SK-N-SH treated with all-trans-retinoic acid at 6 μM for 48 hours (cell line): ENCODE measurements around the gene SEC16A.

ENCODE experiments used
- ATAC-seq: fragments of 200-7000 bp; cut with Tn5 transposase; 3 replicates; pipeline ENCODE4 v1.9.1; 2020; ENCODE audit warnings: mild to moderate bottlenecking, moderate library complexity
- BACH2 ChIP-seq: fragments of 250-450 bp; sonication (Bioruptor Pico); IDR thresholded peaks from 2 replicates; pipeline ENCODE4 v1.9.0; 2021; ENCODE audit warnings: mild to moderate bottlenecking, borderline replicate concordance
- CREB5 ChIP-seq: fragments of 250-450 bp; sonication (Bioruptor Pico); IDR thresholded peaks from 2 replicates; pipeline ENCODE4 v1.5.1; 2020; ENCODE audit warnings: low read depth, mild to moderate bottlenecking, moderate library complexity
- CSDC2 ChIP-seq: fragments of 250-450 bp; sonication (Bioruptor Pico); IDR thresholded peaks from 2 replicates; pipeline ENCODE4 v1.5.0; 2020; ENCODE audit warnings: mild to moderate bottlenecking, moderate library complexity
- CSRNP3 ChIP-seq: fragments of 250-450 bp; sonication (Bioruptor Pico); IDR thresholded peaks from 2 replicates; pipeline ENCODE4 v1.5.1; 2021; ENCODE audit warnings: mild to moderate bottlenecking, moderate library complexity
- ESRRG ChIP-seq: fragments of 250-450 bp; sonication (Bioruptor Pico); IDR thresholded peaks from 2 replicates; pipeline ENCODE4 v1.6.1; 2021; ENCODE audit warnings: mild to moderate bottlenecking
- GLIS3 ChIP-seq: fragments of 250-450 bp; sonication (Bioruptor Pico); IDR thresholded peaks from 2 replicates; pipeline ENCODE4 v1.5.0; 2020; ENCODE audit warnings: mild to moderate bottlenecking, moderate library complexity
- ISL1 ChIP-seq: fragments of 250-450 bp; sonication (Bioruptor Pico); IDR thresholded peaks from 2 replicates; pipeline ENCODE4 v2.1.2; 2022; ENCODE audit warnings: mild to moderate bottlenecking, moderate library complexity
- OSR1 ChIP-seq: fragments of 250-450 bp; sonication (Bioruptor Pico); IDR thresholded peaks from 2 replicates; pipeline ENCODE4 v1.8.0; 2022; ENCODE audit warnings: moderate library complexity, mild to moderate bottlenecking, inconsistent platforms
- RARB ChIP-seq: fragments of 250-450 bp; sonication (Bioruptor Pico); IDR thresholded peaks from 2 replicates; pipeline ENCODE4 v1.8.0; 2021; ENCODE audit warnings: mild to moderate bottlenecking, moderate library complexity
- SNAI2 ChIP-seq: fragments of 250-450 bp; sonication (Bioruptor Pico); IDR thresholded peaks from 2 replicates; pipeline ENCODE4 v1.5.0; 2020; ENCODE audit warnings: mild to moderate bottlenecking, moderate library complexity
- TCF4 ChIP-seq: fragments of 250-450 bp; sonication (Bioruptor Pico); IDR thresholded peaks from 2 replicates; pipeline ENCODE4 v1.8.0; 2021; ENCODE audit warnings: mild to moderate bottlenecking, moderate library complexity, borderline replicate concordance
- TOX ChIP-seq: fragments of 250-450 bp; sonication (Bioruptor Pico); IDR thresholded peaks from 2 replicates; pipeline ENCODE4 v1.8.0; 2021; ENCODE audit warnings: mild to moderate bottlenecking, moderate library complexity, borderline replicate concordance
- ZC3H10 ChIP-seq: fragments of 250-450 bp; sonication (Bioruptor Pico); IDR thresholded peaks from 2 replicates; pipeline ENCODE4 v1.5.1; 2021; ENCODE audit warnings: mild to moderate bottlenecking, moderate library complexity
- ZFP3 ChIP-seq: fragments of 250-450 bp; sonication (Bioruptor Pico); IDR thresholded peaks from 2 replicates; pipeline ENCODE4 v1.5.0; 2020; ENCODE audit warnings: mild to moderate bottlenecking, moderate library complexity
- ZFP30 ChIP-seq: fragments of 450-650 bp; formaldehyde crosslinking; IDR thresholded peaks from 2 replicates; pipeline ENCODE4 v1.5.0; 2022; ENCODE audit warnings: mild to moderate bottlenecking, moderate library complexity
- ZNF565 ChIP-seq: fragments of 450-650 bp; formaldehyde crosslinking; conservative IDR thresholded peaks from 2 replicates; pipeline ENCODE4 v1.5.0; 2020; ENCODE audit warnings: low read depth, mild to moderate bottlenecking, moderate library complexity
- ZNF70 ChIP-seq: fragments of 450-650 bp; formaldehyde crosslinking; IDR thresholded peaks from 2 replicates; pipeline ENCODE4 v1.5.0; 2020; ENCODE audit warnings: mild to moderate bottlenecking, moderate library complexity
- ZNF8 ChIP-seq: fragments of 450-650 bp; formaldehyde crosslinking; IDR thresholded peaks from 2 replicates; pipeline ENCODE4 v1.5.0; 2020; ENCODE audit warnings: mild to moderate bottlenecking, moderate library complexity
- TF ChIP-seq, protein P1 (sequence below): fragments of 250-450 bp; sonication (Bioruptor Pico); IDR thresholded peaks from 2 replicates; pipeline ENCODE4 v1.8.0; 2020; ENCODE audit warnings: mild to moderate bottlenecking, moderate library complexity, borderline replicate concordance
- TF ChIP-seq, protein P2 (sequence below): fragments of 250-450 bp; sonication (Bioruptor Pico); IDR thresholded peaks from 2 replicates; pipeline ENCODE4 v1.8.0; 2021; ENCODE audit warnings: low read depth, mild to moderate bottlenecking, moderate library complexity, borderline replicate concordance

Gene SEC16A

DNA sequence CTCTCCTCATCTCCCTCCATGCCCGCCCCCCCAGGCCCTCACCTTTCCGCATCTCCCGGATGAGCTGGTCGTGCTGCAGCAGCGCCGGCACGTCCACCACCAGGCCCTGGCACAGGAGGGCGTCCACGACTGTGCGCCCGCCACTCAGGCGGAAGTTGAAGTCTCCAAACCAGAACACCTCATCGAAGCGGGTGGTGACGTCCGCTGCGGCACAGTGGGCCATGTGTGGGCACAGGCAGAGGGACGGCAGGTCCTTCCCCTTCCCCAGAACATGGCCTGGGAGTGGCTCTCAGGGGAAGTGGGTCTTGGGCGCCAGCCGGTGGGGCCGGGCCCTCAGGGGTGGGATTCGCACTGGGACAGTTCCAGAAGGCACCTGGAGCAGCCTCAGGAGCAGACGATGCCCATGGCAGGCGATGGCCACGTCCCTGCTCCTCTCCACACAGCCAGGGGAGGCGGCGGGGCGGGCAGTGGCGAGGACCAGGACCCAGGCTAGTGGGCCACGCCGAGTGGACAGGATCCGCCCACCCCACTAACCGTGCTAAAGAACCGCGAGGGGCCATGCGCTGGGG lies 51.0 kb downstream of the SEC16A start:
- ATAC-seq, result no peak
- no peak for TF ChIP-seq ESRRG (CRISPR knock-in tag)
- TF ChIP-seq, protein P1, sequence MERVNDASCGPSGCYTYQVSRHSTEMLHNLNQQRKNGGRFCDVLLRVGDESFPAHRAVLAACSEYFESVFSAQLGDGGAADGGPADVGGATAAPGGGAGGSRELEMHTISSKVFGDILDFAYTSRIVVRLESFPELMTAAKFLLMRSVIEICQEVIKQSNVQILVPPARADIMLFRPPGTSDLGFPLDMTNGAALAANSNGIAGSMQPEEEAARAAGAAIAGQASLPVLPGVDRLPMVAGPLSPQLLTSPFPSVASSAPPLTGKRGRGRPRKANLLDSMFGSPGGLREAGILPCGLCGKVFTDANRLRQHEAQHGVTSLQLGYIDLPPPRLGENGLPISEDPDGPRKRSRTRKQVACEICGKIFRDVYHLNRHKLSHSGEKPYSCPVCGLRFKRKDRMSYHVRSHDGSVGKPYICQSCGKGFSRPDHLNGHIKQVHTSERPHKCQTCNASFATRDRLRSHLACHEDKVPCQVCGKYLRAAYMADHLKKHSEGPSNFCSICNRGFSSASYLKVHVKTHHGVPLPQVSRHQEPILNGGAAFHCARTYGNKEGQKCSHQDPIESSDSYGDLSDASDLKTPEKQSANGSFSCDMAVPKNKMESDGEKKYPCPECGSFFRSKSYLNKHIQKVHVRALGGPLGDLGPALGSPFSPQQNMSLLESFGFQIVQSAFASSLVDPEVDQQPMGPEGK, result no peak
- TF ChIP-seq GLIS3 (CRISPR knock-in tag), result no peak
- TF ChIP-seq CSRNP3 (CRISPR knock-in tag), result no peak
- no peak for TF ChIP-seq ZFP3 (CRISPR knock-in tag)
- no peak for TF ChIP-seq CSDC2 (CRISPR knock-in tag)
- no peak for TF ChIP-seq ZFP30 (CRISPR knock-in tag)
- TF ChIP-seq TCF4 (CRISPR knock-in tag), result no peak
- TF ChIP-seq ISL1 (CRISPR knock-in tag), result no peak
- no peak for TF ChIP-seq BACH2 (CRISPR knock-in tag)
- TF ChIP-seq SNAI2 (CRISPR knock-in tag), result no peak
- TF ChIP-seq ZNF8 (CRISPR knock-in tag), result no peak
- no peak for TF ChIP-seq ZNF565 (CRISPR knock-in tag)
- TF ChIP-seq CREB5 (CRISPR knock-in tag), result no peak
- TF ChIP-seq OSR1, result no peak
- TF ChIP-seq, protein P2, sequence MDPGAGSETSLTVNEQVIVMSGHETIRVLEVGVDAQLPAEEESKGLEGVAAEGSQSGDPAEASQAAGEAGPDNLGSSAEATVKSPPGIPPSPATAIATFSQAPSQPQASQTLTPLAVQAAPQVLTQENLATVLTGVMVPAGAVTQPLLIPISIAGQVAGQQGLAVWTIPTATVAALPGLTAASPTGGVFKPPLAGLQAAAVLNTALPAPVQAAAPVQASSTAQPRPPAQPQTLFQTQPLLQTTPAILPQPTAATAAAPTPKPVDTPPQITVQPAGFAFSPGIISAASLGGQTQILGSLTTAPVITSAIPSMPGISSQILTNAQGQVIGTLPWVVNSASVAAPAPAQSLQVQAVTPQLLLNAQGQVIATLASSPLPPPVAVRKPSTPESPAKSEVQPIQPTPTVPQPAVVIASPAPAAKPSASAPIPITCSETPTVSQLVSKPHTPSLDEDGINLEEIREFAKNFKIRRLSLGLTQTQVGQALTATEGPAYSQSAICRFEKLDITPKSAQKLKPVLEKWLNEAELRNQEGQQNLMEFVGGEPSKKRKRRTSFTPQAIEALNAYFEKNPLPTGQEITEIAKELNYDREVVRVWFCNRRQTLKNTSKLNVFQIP (CRISPR knock-in tag), result no peak
- no peak for TF ChIP-seq ZNF70 (CRISPR knock-in tag)
- TF ChIP-seq ZC3H10, result no peak
- no peak for TF ChIP-seq TOX (CRISPR knock-in tag)
- no peak for TF ChIP-seq RARB (CRISPR knock-in tag)

DNA sequence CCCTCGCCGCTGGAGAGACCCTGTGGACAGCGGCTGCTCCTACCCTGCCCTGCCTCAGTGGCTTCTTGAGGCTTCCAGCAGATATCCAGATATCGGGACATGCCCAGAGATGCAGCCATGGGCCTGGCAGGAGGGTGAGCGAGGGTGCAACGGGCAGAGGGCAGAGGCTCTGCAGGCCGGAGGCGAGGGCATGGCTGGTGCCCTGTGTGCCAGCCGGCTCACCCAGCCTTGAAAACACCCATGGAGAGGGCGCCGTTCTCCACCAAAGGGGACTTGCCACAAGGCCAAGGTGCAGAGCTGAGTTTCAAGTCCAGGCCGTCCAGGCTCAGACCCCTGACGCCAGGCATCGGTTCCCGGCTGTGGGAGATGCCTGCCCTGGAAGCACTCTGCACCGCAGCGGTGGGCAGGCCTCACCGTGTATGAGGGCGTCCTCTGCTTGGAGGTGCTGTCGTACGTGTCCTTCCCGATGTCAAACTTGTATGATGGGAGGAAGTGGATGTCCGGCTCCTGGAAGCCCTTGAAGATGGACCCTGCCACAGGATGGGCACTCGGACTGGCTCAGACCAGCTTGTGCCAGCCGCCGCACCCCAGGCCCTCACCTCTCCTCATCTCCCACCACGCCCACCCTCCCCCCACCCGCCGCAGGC lies 52.1 kb downstream of the SEC16A start:
- ATAC-seq, result no peak
- TF ChIP-seq ZNF70 (CRISPR knock-in tag), result no peak
- no peak for TF ChIP-seq GLIS3 (CRISPR knock-in tag)
- TF ChIP-seq, protein P1, result no peak
- TF ChIP-seq TOX (CRISPR knock-in tag), result no peak
- no peak for TF ChIP-seq BACH2 (CRISPR knock-in tag)
- TF ChIP-seq CSDC2 (CRISPR knock-in tag), result no peak
- no peak for TF ChIP-seq OSR1
- no peak for TF ChIP-seq ISL1 (CRISPR knock-in tag)
- no peak for TF ChIP-seq CREB5 (CRISPR knock-in tag)
